ENCODE data around the gene PTPRN2.

The PTPRN2 gene

GRCh38 chr7:158432369-158433341 lies 155.0 kb downstream of the PTPRN2 start:
- POLR2A ChIA-PET = no interaction called here
- no peak for DNase-seq (ENCODE audit: low read depth, low spot score)

GRCh38 chr7:158431941-158432347 lies 155.7 kb downstream of the PTPRN2 start:
- no peak for DNase-seq (ENCODE audit: low read depth, low spot score)
- no peak overlapping the region for H3K4me3 ChIP-seq (ENCODE audit: low read depth, low read length)
- ChIA-PET CTCF (no interaction called here), POLR2A (no interaction called here)
- TF ChIP-seq CTCF (IDR thresholded peaks at IDR 0.05; ENCODE audit: insufficient read depth, low read length, missing control alignments) = no peak

More at GRCh38 chr7:158432369-158433341, 155.0 kb downstream of the PTPRN2 start:
- CTCF ChIA-PET = no interaction called here
- no peak overlapping the region for H3K4me3 ChIP-seq (ENCODE audit: low read depth, low read length)
- no peak for TF ChIP-seq CTCF (IDR thresholded peaks at IDR 0.05; ENCODE audit: insufficient read depth, low read length, missing control alignments)

- ChIA-PET CTCF (no interaction called here), POLR2A (no interaction called here)
- DNase-seq (ENCODE audit: low read depth, low spot score) = no peak
- H3K4me3 ChIP-seq (ENCODE audit: low read depth, low read length) = no peak overlapping the region
- no peak for TF ChIP-seq CTCF (IDR thresholded peaks at IDR 0.05; ENCODE audit: insufficient read depth, low read length, missing control alignments)
These were observed 156.3 kb downstream of the PTPRN2 start for GRCh38 chr7:158431055-158431940.

DNA sequence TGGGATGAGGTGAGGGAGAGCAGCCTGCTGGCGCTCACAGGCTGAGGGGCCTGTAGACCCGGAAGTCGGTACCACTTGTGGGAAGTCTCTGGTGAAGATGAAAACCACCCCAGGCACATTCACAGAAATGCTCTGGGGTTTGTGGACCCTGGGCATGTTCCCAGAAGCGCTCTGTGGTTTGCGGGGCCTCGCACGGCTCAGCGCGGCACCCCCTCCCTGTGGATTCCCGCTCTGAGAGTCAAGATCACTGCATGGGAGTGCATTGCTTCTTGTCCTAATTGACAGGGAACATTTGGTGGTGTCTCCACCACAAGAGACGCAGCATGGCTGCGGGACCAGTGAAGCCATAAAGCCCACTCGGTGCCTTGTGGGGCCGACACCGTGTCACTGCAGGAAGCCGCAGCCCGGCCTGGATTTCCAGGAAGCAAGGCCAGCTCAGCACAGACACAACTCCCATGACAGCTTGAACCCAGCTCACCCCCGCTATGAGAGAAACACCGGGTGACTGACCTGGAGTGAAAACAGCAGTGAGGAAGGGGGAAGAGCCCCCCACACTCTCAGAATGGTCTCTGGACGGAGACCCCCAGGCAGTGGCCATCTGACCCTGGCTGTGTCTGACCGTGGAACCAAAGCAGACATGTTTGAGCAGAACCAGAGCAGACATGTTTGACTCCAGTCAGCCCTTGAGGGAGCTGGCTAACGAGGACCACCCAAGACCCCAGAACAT lies 157.2 kb downstream of the PTPRN2 start:
- no peak for DNase-seq (ENCODE audit: low read depth, low spot score)
- POLR2A ChIA-PET = no interaction called here

More for the DNA sequence above, 157.2 kb downstream of the PTPRN2 start:
- no peak for TF ChIP-seq CTCF (IDR thresholded peaks at IDR 0.05; ENCODE audit: insufficient read depth, low read length, missing control alignments)
- no peak overlapping the region for H3K4me3 ChIP-seq (ENCODE audit: low read depth, low read length)
- CTCF ChIA-PET = no interaction called here

Measured in AG04449 (cell line).